AG04450 (cell line): ENCODE measurements around the gene FOS. TPM values are rescaled to one million over a fixed set of nuclear protein-coding genes. Genes with fewer than 3 reads are reported as not detected.

Experiments
- CTCF ChIA-PET: fragments of 300-600, 350-600 bp; formaldehyde crosslinking; extraction: SDS; loops from one replicate; lab custom pipeline; 2022; ENCODE audit warnings: antibody characterized with exemption, inconsistent platforms; lab: Charles Lee
- POLR2A ChIA-PET: fragments of 350-600 bp; formaldehyde crosslinking; extraction: SDS; loops from one replicate; lab custom pipeline; 2021; ENCODE audit warnings: antibody characterized with exemption, inconsistent platforms; lab: Yijun Ruan, JAX
- DNase-seq: peaks from one replicate; pipeline ENCODE4 v3.0.0-alpha.2; 2011; ENCODE audit warnings: low read depth, low spot score
- H3K27ac ChIP-seq: one replicate; pipeline ENCODE4 v1.5.1; 2012; ENCODE audit warnings: low read depth, low read length, control low read depth
- H3K27me3 ChIP-seq: one replicate; pipeline ENCODE4 v1.6.0; 2012; ENCODE audit warnings: low read length; ENCODE audit not compliant: control insufficient read depth, insufficient read depth
- H3K4me3 ChIP-seq: 2 replicates; pipeline ENCODE4 v1.5.1; 2011; ENCODE audit warnings: mild to moderate bottlenecking, low read depth, low read length, control low read depth
- H3K9me3 ChIP-seq: 2 replicates; pipeline ENCODE4 v1.5.1; 2012; ENCODE audit warnings: low read length; ENCODE audit not compliant: control insufficient read depth, insufficient read depth
- polyA plus RNA-seq: library from polyadenylated mRNA; depleted of rRNA; stranded (reverse); fragments of >200 nt; gene quantifications from 2 replicates; pipeline ENCODE4 v1.2.3, GENCODE V29; 2011
- TF ChIP-seq, protein P1 (sequence below): IDR thresholded peaks from 2 replicates; pipeline ENCODE4 v1.5.1; 2011; ENCODE audit warnings: low read depth, low read length, control low read depth, inconsistent platforms

The FOS gene
- polyA plus RNA-seq, 1 experiment = 30.6 TPM

GRCh38 chr14:75312341-75312740, 33.7 kb downstream of the FOS start:
- Histone ChIP-seq H3K9me3 (no peaks in the 10 kb centered on the region), H3K4me3 (no peak overlapping the region), H3K27ac (no peak overlapping the region), H3K27me3 (no peaks in the 10 kb centered on the region)
- no peak for DNase-seq
- TF ChIP-seq, protein P1, sequence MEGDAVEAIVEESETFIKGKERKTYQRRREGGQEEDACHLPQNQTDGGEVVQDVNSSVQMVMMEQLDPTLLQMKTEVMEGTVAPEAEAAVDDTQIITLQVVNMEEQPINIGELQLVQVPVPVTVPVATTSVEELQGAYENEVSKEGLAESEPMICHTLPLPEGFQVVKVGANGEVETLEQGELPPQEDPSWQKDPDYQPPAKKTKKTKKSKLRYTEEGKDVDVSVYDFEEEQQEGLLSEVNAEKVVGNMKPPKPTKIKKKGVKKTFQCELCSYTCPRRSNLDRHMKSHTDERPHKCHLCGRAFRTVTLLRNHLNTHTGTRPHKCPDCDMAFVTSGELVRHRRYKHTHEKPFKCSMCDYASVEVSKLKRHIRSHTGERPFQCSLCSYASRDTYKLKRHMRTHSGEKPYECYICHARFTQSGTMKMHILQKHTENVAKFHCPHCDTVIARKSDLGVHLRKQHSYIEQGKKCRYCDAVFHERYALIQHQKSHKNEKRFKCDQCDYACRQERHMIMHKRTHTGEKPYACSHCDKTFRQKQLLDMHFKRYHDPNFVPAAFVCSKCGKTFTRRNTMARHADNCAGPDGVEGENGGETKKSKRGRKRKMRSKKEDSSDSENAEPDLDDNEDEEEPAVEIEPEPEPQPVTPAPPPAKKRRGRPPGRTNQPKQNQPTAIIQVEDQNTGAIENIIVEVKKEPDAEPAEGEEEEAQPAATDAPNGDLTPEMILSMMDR = no peak
- POLR2A ChIA-PET = no interaction called here
- CTCF ChIA-PET = interaction anchor here (1.3 to 9.2 kb wide), 2 partner anchors 17 to 176 kb away, joined by 3 to 155 read pairs; no protein-coding TSS in a partner anchor

GRCh38 chr14:75313294-75313693, 34.7 kb downstream of the FOS start:
- H3K27ac ChIP-seq = no peak overlapping the region
- POLR2A ChIA-PET = no interaction called here
- CTCF ChIA-PET = interaction anchor here (1.3 to 9.2 kb wide), 2 partner anchors 18 to 175 kb away, joined by 3 to 155 read pairs; no protein-coding TSS in a partner anchor
- no peak overlapping the region for H3K4me3 ChIP-seq
- TF ChIP-seq, protein P1 = no peak
- H3K27me3 ChIP-seq = peaks cover 7% of the 10 kb centered on the region
- no peaks in the 10 kb centered on the region for H3K9me3 ChIP-seq
- DNase-seq = no peak

DNA sequence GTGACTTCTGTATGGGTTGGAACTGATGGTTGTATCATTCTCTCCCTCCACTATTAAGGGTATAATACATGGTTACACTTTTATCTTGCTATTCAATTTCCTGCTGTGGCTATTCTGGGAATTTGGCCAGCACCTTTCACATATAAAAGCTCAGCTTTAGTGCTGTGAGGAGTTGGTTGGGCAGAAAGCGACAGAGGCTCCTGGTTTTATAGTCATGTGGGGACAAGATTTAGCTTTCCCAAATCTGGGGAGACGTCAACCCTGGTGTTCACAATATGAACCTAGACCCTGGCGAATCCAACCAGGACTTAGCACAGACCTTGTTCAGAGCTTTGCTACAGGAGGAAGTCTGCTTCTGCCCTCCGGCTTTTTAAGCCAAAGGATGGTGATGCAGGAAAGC, 36.5 kb downstream of the FOS start:
- Histone ChIP-seq H3K9me3 (no peaks in the 10 kb centered on the region), H3K27ac (no peak overlapping the region), H3K27me3 (peaks cover 10% of the 10 kb centered on the region), H3K4me3 (no peak overlapping the region)
- ChIA-PET POLR2A (no interaction called here), CTCF (interaction anchor here (0.8 to 1.4 kb wide), 2 partner anchors 11 to 173 kb away, joined by 3 to 4 read pairs; no protein-coding TSS in a partner anchor)
- no peak for DNase-seq
- TF ChIP-seq, protein P1 = no peak

- no peaks in the 10 kb centered on the region for H3K9me3 ChIP-seq
- ChIA-PET CTCF (interaction anchor here (0.5 kb wide), 1 partner anchor 8 kb away, joined by 5 read pairs; no protein-coding TSS in a partner anchor), POLR2A (no interaction called here)
- no peak overlapping the region for H3K4me3 ChIP-seq
- no peak for DNase-seq
- TF ChIP-seq, protein P1 = no peak
- H3K27me3 ChIP-seq = peaks cover 15% of the 10 kb centered on the region
- H3K27ac ChIP-seq = no peak overlapping the region
Measured at GRCh38 chr14:75317148-75317547, 38.5 kb downstream of the FOS start.

DNA sequence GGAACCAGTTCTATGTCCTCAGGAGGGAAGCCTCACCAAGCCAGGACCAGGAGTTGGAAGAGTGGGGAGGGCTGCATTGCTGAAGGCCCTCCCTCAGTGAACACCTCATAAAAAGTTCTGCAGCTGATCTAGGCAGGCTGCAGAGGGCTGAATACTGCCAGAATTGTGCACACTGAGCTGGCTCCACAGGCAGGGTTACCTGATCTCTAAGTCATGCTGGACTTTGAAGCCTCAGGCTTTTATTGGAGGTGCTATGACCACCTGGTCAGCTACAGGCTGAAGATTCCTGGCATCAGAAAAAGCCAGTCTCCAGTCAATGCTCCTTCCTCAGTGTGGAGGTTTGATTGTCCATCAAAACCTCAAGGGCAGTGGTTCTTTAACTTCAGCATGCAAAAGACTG, 39.7 kb downstream of the FOS start:
- TF ChIP-seq, protein P1 = no peak
- DNase-seq = no peak
- POLR2A ChIA-PET = no interaction called here
- CTCF ChIA-PET = no interaction called here
- Histone ChIP-seq H3K9me3 (no peaks in the 10 kb centered on the region), H3K27me3 (peaks cover 24% of the 10 kb centered on the region), H3K4me3 (no peak overlapping the region), H3K27ac (no peak overlapping the region)
